GM11168 (cell line): Measurements from ENCODE around the gene IKBKE.

Source experiments
- in situ Hi-C: fragments of 300-500 bp; cut with MboI; formaldehyde crosslinking; loops from one replicate; pipeline ENCODE4 v1.12.0; 2022; ENCODE audit warnings: low sequenced_read_pairs; ENCODE audit not compliant: unreplicated experiment

IKBKE gene

DNA sequence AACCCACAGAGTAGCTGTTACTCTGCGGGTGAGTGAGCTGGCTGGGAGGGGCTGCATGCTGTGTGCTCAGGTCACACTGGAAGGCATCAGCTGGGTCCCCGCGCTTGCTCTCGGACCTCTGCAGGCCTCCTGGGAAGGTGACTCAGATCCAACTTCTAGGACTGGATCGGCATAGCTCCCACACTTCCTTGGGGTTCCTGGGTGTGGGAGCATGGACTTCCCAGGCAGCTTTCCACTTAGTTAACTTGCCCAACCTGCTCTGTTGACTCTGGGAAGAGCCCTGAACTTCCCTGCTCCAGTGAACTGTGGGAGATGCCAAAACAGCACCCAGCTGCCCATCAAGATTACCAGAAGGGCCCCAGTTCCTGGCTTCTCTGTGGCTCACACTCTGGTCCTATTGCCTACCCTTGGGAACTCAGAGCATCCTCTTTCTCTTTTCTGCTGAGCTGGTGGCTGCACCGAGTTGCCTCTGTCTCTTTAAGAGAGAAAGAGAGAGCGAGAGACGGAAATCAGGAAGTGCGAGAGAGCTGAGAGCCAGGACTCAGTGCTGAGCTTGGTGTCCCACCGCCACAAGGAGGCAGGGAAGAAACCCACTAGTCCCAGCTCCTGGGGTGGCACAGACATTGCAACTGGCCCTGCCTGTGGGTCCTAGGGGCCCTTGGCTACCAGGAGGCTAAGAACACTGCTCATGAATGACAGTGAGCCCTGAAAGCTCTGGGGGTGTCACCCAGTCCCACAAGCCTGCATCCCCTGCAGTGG lies at the start of gene IKBKE:
TSS of gene IKBKE (plus strand) at position 544 of the 759 bp plus-strand sequence. CDS start 2,752 bp downstream, outside the sequence.
- in situ Hi-C loops = no loop called here

DNA sequence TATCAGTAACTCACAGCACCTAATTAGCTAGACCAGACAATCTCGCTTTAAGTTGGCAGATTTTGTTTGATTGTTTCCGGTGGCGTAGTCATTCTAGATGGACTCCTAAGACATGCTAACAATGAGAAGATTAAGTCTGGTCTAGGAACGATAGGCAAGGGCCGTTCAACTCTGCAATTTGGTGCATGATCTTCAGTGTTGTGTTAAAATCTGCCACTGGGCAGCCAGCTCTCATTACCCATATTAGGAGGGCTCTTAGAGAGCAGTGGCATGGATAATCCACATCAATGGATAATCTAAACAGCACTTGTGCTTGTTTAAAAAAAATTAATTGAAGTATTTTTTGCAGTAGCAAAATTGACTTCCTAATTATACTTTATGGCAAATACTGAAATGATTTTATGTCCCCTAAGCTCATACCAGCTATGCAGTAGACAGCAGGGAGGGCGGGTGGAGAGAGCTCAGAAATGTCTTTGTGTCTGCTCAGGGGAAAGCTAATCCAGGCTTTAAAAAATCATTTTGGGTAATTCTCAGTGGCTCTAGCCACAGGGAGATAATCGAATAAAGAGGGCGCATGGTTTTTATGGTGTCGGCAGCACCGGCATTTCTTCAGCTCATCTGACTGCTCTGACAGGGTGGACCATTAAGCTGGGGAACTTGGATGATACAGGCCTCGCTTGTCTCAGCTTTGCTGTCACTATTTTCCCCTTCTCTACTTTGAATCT lies 48.5 kb upstream of the IKBKE start:
- in situ Hi-C loops = no loop called here

GRCh38 chr1:206422525-206422924 lies 47.8 kb upstream of the IKBKE start:
- in situ Hi-C loops = no loop called here

GRCh38 chr1:206427291-206427690 lies 43.0 kb upstream of the IKBKE start:
- in situ Hi-C loops = no loop called here

GRCh38 chr1:206429421-206429820 lies 40.9 kb upstream of the IKBKE start:
- in situ Hi-C loops = no loop called here

GRCh38 chr1:206430031-206430983 lies 40.0 kb upstream of the IKBKE start:
- in situ Hi-C loops = no loop called here

DNA sequence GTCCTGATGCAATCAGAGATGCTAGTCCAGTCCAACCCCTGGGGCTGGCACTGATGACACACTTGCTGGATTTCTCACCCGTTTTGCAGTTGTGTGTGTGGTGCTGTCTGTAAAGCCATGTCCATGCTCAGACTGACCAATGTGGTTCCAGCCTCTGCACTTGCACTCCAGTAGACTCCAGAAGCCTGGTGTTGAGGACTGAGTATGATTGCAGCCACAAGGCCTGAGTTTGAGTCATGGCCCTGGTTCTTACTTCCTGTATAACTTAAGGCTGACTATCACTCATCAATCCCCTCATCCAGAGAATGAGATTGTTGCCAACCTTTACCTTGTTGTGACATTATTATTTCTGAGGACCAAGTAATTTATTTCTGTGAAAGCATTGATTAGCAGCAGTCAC lies 34.8 kb upstream of the IKBKE start:
- in situ Hi-C loops = no loop called here

DNA sequence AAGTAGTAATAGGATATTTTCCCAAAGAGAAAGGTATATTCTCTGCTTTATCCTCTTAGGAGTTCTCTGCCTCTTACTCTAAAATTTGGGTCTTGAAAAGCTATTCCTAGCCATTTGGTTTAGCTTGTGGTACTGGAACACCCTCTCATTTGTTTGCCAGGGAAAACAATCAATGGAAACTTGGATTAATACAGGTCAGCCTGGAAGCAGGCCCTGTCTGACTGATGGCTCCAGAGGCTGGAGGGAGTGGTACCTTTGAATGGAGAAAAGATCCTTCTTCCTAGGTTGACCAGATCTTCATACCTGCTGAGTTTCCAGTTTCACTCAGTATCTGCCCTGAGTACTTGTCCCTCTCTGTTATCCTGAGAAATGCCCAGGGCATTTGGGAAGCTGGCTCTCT lies 31.7 kb upstream of the IKBKE start:
- in situ Hi-C loops = no loop called here

- in situ Hi-C loops = no loop called here
Observed at GRCh38 chr1:206439205-206439604, 31.1 kb upstream of the IKBKE start.

DNA sequence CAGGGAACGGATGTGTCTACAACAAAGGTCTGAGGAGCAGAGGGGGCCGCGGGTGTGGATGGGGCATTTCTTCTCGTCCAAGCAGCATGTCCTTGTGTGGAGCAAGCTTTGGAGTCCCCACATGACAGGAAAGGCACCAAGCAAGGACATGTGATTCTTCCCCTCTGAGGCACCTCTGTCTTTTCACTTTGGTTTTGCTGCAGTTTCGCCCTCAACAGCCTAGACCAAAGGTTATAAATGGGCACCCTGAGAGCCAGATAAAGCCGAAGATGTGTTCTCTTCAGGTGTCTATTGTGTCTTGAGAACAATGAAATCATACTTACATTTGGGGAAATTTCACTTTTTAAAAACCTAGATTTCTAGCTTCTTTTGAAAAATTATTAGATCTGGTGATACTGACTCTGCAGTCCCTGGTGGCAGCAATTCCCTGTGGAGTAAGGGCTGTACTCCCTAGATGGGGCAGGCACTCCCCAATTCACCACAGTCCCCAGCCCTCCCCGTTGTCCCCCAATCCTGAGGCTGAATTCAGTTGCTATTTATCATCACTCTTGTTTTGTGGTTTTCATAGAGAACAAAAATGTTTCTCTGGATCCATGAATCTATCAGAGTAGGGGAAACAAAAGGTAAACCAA lies 28.8 kb upstream of the IKBKE start:
- in situ Hi-C loops = no loop called here

DNA sequence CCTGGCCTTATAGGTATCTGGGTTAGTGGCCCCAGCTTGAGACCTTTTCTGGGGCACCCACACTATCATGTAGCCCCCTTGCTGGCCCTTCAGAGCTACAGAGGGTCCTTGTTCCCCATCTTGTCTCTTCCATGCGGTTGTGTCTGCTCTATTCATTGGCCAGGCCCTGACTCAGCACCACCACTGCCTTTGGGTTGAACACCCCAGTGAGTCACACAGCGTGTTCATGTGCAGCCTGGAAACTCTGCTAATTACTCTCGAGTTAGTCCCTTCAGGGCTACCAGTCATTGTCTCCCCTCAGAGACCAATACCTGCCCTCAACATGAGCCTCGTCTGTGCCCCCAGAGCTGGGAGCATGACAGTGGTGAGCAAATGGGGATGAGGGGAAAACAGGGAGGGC lies 28.2 kb upstream of the IKBKE start:
- in situ Hi-C loops = no loop called here

DNA sequence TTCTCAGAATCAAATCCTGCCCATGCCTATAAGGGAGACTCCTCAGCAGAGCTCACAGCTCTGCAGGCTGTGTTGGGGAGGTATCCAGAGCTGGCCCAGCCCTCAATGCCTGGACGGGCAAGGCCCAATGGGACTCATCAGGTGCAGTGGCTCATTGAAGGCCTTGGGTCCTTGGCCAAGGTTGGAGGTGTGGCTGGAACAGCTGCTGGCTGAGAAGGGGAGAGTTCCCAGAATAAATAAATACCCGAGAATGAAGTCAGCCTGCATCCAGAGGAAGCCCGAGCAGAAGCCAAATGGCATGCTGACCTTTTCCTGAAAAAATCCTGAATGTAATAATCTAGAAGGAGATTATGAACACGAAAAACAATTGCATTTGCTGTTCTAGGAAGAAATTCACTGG lies 25.2 kb upstream of the IKBKE start:
- in situ Hi-C loops = no loop called here

GRCh38 chr1:206445911-206446356 lies 24.3 kb upstream of the IKBKE start:
- in situ Hi-C loops = no loop called here

GRCh38 chr1:206446688-206447421 lies 23.4 kb upstream of the IKBKE start:
- in situ Hi-C loops = no loop called here

- in situ Hi-C loops = no loop called here
Observed at GRCh38 chr1:206447422-206447765, 22.9 kb upstream of the IKBKE start.

GRCh38 chr1:206447792-206448191 lies 22.5 kb upstream of the IKBKE start:
- in situ Hi-C loops = no loop called here

GRCh38 chr1:206448471-206448870 lies 21.8 kb upstream of the IKBKE start:
- in situ Hi-C loops = no loop called here

- in situ Hi-C loops = no loop called here
Observed at GRCh38 chr1:206449565-206449964, 20.7 kb upstream of the IKBKE start.

DNA sequence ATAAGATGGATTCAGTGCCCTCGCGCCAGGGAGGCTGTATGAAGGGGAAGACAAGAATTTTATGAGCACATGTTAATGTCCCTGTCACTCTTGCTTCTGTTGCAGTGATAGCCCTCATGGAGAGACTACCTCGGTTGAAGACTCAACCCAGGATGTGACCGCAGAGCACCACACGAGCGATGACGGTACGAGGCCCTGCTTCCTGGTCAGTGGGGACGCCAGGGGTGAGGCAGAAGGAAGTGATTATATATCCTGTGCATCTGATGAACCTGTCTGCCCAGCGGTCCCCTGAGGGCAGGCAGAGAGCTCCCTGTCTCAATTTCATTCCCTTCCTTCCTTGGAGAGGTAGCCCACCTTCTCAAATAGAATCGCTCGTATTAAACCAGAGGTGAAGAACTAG lies 20.0 kb upstream of the IKBKE start:
- in situ Hi-C loops = no loop called here
